ENCODE data around the gene EEFSEC.

Gene EEFSEC

DNA sequence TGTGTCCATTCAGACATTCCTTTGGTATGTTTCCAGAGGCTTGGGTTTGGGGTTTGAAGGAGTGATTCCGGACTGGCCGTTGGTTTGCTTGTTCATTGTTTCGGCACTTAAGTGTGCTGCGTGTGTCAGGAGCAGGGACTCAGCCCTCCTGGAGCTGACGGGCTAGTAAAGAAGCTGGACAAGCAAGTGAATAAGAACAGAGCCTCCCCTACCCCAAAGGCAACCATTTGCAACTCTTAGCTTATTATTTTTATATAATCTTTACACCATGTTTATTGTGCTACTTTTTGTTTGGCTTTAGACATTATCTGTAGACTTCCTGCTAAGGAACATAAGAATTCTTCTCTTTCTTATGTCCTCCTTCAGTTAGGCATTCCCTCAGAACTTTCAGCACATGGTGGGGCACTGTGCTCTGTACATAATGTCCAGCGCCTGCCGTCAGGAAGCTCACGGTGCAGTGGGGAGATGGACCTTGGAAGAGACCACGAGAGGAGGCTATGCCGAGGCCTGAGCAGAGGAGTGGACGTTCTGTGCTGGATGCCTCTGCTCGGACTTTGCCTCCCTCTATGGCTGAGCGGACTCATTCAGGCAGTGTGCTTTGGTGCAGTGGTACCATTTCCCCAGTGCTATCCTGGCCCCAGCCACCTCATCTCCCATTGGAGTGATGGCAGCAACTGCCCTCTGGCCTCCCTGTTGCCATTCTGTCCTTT is 65.4 kb downstream of the EEFSEC start:
- no peak for FAIRE-seq

- no peak for FAIRE-seq
Observed at GRCh38 chr3:128221328-128221727, 68.0 kb downstream of the EEFSEC start.

- no peak for FAIRE-seq
Observed at GRCh38 chr3:128222796-128223385, 69.6 kb downstream of the EEFSEC start.

GRCh38 chr3:128226186-128226725 is 73.0 kb downstream of the EEFSEC start:
- FAIRE-seq, result no peak

GRCh38 chr3:128226795-128227395 is 73.6 kb downstream of the EEFSEC start:
- FAIRE-seq, result no peak

- no peak for FAIRE-seq
Observed at GRCh38 chr3:128227507-128227906, 74.2 kb downstream of the EEFSEC start.

DNA sequence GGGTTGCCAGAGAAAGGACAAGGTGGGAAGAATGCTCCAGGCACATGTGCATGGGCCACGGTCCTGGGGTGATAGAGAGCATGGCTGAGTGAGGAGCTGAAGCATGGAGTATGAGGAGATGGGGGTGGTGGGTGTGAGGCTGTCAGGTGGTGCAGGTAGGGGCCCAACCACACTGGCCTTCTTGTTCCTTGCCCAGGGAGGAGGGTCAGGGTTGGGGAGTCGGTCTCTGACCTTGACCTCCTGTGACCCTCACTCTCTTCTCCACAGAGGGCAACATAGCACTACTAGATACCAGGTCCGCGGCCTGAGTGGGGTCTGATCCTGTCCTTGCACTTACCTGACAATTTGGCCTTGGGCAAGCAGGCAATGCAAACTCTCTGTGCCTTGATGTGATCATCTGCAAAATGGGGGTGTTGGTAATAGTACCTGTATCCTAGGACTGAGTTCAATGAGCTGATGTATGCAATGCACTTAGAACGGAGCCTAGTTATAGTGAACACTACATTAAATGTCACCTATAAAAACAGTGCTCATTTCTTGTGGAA is 75.2 kb downstream of the EEFSEC start:
- no peak for FAIRE-seq

- no peak for FAIRE-seq
Observed at GRCh38 chr3:128229106-128229857, 76.0 kb downstream of the EEFSEC start.

- FAIRE-seq, result no peak
Observed at GRCh38 chr3:128231606-128232005, 78.3 kb downstream of the EEFSEC start.

DNA sequence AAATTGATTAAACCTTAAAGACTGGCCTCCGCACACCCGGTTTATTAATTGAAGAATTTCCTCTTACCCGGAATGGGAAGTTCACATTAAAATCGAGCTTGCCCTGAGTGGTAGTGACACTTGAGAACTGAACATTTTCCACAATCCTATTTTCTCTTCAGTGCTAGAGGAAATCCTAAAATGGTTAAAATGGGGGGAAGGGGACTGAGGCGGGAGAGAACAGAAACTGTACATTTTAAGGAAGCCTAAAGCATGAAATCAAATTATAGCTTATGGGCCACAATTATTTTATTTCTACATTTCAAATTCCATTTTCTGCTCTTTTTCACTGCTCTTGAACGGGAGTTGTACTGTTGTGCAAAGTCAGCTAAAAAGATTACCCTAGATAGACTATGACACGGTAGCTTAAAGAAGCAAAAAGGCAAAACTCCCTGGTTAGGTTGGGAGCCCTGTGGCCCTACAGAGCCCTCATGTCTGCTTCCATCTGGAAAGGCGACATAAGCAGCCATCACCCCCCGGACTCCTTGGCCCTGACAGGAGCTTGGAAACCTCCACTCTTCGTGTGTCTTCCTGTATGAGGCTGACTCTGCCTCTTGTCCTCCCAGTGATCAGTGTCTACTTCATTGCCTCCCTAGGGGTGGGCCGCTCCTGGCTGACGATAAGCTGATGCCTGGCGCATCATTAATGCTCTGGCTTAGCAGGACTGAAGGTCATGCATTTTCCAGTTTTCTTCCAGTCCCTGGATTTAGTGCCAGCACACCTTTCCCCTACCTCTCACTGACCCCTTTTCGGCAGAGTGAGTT is 79.3 kb downstream of the EEFSEC start:
- no peak for FAIRE-seq

- FAIRE-seq, result no peak
Observed at GRCh38 chr3:128235207-128235926, 82.1 kb downstream of the EEFSEC start.

DNA sequence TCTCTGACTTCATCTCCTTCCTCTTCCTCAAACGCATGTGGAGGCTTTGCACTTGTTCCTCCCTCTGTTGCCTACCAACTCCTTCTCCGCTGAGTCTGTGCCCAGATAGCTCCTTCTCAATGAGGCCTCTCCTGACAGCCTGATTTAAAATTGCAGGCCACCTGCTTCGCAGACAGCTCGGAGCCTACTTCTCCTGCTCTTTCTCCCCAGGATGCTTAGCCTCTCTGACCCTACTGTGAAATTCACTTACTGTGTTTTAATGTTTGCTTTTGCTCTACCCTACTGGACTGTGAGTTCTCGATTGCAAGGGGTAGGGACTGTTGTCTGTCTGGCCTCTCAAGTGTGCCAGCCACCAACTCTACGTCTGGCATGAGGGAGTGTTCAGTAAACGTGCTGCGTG is 83.4 kb downstream of the EEFSEC start:
- no peak for FAIRE-seq

- FAIRE-seq, result no peak
Observed at GRCh38 chr3:128237348-128238183, 84.3 kb downstream of the EEFSEC start.

- no peak for FAIRE-seq
Observed at GRCh38 chr3:128238184-128238489, 84.9 kb downstream of the EEFSEC start.

GRCh38 chr3:128239304-128239703 is 86.0 kb downstream of the EEFSEC start:
- FAIRE-seq, result no peak

GRCh38 chr3:128240232-128240631 is 87.0 kb downstream of the EEFSEC start:
- FAIRE-seq, result no peak

DNA sequence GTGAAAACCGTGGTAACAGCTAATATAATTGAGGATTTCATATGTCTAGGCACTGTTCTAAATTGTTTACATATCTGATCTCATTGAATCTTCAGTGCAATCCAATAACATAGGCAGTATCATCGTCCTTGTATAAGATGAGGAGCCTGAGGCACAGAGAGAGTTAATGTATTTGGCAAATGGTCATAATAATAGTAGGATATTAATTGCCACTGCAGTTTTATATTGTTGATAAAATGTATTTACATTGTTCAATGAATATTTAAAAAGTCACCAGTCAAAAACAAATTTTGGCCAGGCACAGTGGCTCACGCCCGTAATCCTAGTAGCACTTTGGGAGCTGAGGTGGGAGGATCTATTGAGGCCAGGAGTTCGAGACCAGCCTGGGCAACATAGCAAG is 88.5 kb downstream of the EEFSEC start:
- FAIRE-seq, result no peak

GRCh38 chr3:128242818-128243601 is 89.7 kb downstream of the EEFSEC start:
- FAIRE-seq, result no peak

GRCh38 chr3:128243602-128244504 is 90.6 kb downstream of the EEFSEC start:
- FAIRE-seq, result no peak
